ENCODE data around the gene USP12.

- TF ChIP-seq CTCF (conservative IDR thresholded peaks at IDR 0.05; ENCODE audit: low read length) (no peak), EZH2phosphoT487 (IDR thresholded peaks at IDR 0.05; ENCODE audit: borderline replicate concordance) (no peak)
These were observed 33.9 kb downstream of the USP12 start for GRCh38 chr13:27137759-27138158.

All from Loucy (cell line).